Stimulated activated CD4-positive, alpha-beta T cell treated with anti-CD3 and anti-CD28 coated beads, Interleukin-1b, Interleukin-23, amount 100 ng/mL, for 1 hour (primary cell): Measurements from ENCODE around the gene UPB1.

Source experiments
- DNase-seq, 2 donors: peaks; one replicate each; pipeline ENCODE4 v3.0.0-alpha.2; 2020; ENCODE audit warnings: low read depth in 2 of 2

Gene UPB1

GRCh38 chr22:24565077-24565476 lies 69.9 kb downstream of the UPB1 start:
- DNase-seq, result no peak

DNA sequence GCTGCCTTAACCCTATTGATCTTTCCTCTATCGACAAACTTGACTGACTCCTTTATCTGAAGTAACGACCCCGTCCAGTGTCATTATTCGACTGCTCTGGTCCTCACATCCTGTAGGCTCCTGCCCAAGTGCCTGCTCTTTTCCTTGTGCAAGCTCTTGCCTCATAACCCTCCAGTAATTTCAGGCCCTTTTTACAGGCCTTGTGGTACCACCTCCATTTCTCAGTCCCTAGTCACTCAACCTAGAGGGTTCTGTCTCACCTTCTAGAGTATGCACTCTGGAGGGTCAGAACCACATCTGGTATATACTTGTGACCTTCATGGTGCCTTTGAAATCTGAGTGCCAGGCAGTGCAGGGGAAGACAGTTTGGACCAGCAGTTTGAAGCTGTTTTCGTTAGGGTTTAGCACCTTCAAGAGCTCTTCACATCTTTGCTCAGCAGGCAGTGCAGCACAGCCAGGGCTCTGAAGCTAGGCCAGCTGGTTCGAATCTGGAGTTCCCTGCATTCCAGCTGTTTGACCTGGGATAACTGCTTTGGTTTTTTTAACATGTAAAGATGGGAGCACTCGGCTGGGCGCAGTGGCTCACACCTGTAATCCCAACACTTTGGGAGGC lies 71.9 kb downstream of the UPB1 start:
- no peak for DNase-seq

DNA sequence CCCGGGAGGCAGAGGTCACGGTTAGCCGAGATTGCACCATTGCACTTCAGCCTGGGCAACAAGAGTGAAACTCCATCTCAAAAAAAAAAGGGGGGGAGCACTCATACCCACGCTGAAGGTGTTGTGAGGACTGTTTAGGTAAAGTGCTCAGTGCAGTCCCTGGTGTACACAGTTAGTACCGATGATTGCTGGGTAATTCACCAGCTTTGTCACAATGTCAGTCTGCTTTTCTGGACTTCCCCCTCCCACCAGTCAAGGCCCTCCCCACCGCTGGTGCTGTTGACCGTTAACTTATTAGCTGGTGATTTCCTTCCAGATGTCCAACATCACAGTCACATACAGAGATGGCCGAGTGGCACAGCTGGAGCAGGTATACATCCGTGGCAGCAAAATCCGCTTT lies 72.5 kb downstream of the UPB1 start:
- no peak for DNase-seq

DNA sequence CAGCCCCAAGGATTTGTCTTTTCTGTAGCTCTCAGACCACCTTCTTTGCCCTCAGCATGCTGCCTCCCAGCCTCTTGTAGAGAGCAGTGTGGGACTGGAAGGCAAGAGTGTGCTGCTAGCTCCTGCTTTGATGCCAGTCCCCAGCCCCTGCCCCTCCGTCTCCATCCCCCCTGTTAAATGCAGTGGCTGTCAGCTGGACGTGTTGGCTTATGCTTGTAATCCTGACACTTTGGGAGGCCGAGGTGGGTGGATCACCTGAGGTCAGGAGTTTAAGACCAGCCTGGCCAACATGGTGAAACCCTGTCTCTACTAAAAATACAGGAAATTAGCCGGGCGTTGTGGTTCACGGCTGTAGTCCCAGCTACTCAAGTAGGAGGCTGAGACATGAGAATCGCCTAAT lies 76.1 kb downstream of the UPB1 start:
- DNase-seq, result no peak

DNA sequence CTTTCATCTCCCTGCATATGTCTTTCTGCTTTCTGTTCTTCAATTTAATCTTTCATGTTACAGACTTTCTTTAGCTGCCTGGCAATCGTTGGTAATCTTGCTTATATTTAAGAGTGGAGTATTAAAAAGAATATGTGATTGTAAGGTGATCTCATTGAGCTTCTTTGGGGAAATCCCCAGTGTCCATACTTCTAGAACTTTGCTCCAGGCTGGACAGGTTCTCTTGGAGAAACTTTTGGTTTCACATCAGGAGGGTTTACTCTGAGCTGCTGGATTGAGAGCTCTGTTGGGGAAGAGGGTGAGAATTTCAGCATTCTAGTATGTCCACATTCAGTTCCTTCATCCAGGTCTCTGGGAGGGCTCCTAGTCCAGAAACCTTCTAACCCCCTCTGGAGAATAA lies 81.6 kb downstream of the UPB1 start:
- no peak for DNase-seq
